ENCODE results near the gene PRMT7.

Gene PRMT7

DNA sequence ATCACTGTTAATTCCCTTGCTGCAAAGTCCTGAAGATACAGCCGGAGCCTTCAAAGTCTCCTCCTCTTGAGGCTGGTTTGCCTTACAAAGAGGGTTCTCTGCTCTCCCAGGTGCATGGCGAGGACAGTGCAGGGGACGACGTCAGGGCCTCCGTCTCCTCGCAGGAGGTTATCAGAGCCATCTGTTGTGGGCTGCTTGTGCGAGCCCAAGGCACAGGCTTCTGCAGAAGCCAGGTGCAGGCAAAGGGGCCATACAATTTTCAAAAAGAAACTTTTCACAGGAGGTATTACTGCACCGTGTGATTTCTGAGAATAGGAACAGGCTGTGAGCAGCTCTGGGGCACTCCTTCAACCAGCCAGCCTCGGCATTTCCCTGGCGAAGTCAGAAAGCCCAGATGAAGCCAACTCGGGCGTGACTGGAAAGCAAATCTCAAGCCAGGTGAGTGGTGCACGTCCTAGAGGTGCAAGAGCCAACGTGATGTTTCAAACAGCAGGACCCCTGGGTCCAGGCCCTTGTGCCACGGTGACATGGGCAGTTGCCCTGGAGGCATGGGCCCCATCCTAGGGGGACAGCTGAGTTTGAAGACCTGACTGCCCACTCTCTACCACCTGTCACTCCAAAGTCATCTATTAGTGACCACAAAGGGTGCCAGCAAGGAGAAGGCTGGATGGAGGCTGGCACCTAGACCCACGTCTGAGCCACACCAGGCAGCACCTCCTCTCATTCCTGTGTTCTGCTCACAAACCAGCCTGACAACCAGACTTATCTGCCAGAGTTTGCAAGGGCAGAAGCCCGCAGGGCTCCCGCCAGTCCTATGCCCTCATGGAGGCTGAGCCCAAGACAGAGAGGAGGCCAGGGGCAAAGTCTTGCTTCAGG lies 68.9 kb downstream of the PRMT7 start:
- Histone ChIP-seq H3K27me3 (peaks cover 5% of the 10 kb centered on the region), H3K36me3 (no peaks in the 10 kb centered on the region), H3K4me1 (ENCODE audit: control insufficient read depth in 1 of 2, insufficient read depth in 1 of 2, low read depth in 1 of 2, low read length in 1 of 2) (peaks cover 0 to 5% of the 10 kb centered on the region in 2 experiments), H3K4me3 (ENCODE audit: low read depth in 1 of 2, low read length in 1 of 2) (no peak overlapping the region), H3K9me3 (no peaks in the 10 kb centered on the region), H3K27ac (no peak overlapping the region)
- TF ChIP-seq, protein P1, sequence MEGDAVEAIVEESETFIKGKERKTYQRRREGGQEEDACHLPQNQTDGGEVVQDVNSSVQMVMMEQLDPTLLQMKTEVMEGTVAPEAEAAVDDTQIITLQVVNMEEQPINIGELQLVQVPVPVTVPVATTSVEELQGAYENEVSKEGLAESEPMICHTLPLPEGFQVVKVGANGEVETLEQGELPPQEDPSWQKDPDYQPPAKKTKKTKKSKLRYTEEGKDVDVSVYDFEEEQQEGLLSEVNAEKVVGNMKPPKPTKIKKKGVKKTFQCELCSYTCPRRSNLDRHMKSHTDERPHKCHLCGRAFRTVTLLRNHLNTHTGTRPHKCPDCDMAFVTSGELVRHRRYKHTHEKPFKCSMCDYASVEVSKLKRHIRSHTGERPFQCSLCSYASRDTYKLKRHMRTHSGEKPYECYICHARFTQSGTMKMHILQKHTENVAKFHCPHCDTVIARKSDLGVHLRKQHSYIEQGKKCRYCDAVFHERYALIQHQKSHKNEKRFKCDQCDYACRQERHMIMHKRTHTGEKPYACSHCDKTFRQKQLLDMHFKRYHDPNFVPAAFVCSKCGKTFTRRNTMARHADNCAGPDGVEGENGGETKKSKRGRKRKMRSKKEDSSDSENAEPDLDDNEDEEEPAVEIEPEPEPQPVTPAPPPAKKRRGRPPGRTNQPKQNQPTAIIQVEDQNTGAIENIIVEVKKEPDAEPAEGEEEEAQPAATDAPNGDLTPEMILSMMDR (IDR thresholded peaks at IDR 0.05) = no peak

DNA sequence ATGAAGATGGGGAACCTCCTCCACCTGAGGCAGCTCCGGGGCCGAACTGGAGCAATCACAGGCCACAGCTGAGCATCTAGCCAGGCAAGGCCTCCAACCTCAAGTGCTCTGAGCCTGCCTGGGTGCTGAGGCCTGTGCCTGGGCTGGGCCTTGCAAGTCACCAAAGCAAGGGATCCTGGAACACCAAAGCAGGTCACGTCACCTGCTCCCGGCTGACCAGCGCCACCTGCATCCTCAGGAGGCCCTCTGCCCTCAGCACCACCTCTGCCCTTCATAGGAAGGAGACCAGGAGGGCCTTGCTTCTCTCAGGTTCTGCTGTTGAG lies 69.5 kb downstream of the PRMT7 start:
- TF ChIP-seq, protein P1 (IDR thresholded peaks at IDR 0.05) = no peak
- Histone ChIP-seq H3K27ac (no peak overlapping the region), H3K4me1 (ENCODE audit: control insufficient read depth in 1 of 2, insufficient read depth in 1 of 2, low read depth in 1 of 2, low read length in 1 of 2) (peaks cover 0 to 5% of the 10 kb centered on the region in 2 experiments), H3K9me3 (no peaks in the 10 kb centered on the region), H3K4me3 (ENCODE audit: low read depth in 1 of 2, low read length in 1 of 2) (no peak overlapping the region), H3K27me3 (peaks cover 4% of the 10 kb centered on the region), H3K36me3 (no peaks in the 10 kb centered on the region)

DNA sequence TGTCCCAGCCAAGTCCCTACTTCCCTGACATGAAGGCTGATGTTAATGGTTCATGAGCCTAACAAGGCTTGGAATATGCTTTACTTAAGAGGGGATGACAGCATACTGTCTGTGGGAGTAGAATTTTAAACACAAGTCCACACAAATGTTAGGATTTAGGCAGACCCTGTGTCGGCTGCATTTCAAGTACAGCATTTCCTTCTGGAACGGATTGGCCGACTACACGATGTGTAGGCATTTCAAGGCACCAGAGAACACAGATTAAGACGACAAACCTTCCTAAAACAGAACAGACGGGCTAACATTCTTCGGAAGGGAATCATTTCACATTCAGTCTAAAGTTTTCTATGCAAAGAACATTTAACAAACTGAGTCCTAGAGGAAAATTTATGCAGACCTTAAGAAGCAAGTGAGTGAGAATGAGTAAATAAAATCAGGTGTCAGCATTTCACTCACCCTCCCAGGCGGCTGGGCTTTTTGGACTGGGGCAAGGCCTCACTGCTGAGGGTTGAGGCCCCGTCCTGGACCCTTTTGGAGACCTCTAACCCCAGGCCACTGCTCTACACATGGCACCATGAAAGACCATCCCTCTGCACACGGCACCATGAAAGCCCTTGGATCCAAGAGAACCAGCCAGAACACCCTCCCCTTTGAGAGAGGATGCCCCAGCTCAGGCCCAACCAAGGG lies 70.0 kb downstream of the PRMT7 start:
- no peaks in the 10 kb centered on the region for H3K9me3 ChIP-seq
- no peaks in the 10 kb centered on the region for H3K27me3 ChIP-seq
- H3K27ac ChIP-seq = no peak overlapping the region
- TF ChIP-seq, protein P1 (IDR thresholded peaks at IDR 0.05) = no peak
- peaks cover 0 to 5% of the 10 kb centered on the region in 2 experiments for H3K4me1 ChIP-seq (ENCODE audit: control insufficient read depth in 1 of 2, insufficient read depth in 1 of 2, low read depth in 1 of 2, low read length in 1 of 2)
- H3K4me3 ChIP-seq (ENCODE audit: low read depth in 1 of 2, low read length in 1 of 2) = no peak overlapping the region
- no peaks in the 10 kb centered on the region for H3K36me3 ChIP-seq

DNA sequence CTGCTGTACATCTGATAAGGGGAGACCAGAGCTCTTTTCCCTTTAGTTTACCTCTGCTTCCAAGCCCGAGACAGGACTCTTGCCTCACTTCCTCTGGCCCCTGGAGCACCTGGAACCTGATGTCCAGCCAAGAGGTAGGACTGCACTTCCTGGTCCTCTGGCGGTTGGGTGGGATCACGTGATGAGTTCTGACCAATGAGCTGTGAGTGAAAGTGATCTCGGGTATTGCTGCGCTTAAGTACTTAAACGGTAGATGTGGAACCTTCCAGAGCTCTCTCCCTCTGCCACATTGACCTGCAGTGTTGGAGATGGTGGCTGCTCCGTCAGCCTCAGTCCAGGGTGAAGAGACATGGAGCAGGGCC lies 70.5 kb downstream of the PRMT7 start:
- peaks cover 0 to 5% of the 10 kb centered on the region in 2 experiments for H3K4me1 ChIP-seq (ENCODE audit: control insufficient read depth in 1 of 2, insufficient read depth in 1 of 2, low read depth in 1 of 2, low read length in 1 of 2)
- TF ChIP-seq, protein P1 (IDR thresholded peaks at IDR 0.05) = no peak
- no peak overlapping the region for H3K4me3 ChIP-seq (ENCODE audit: low read depth in 1 of 2, low read length in 1 of 2)
- no peaks in the 10 kb centered on the region for H3K36me3 ChIP-seq
- H3K27ac ChIP-seq = no peak overlapping the region
- no peaks in the 10 kb centered on the region for H3K27me3 ChIP-seq
- no peaks in the 10 kb centered on the region for H3K9me3 ChIP-seq

DNA sequence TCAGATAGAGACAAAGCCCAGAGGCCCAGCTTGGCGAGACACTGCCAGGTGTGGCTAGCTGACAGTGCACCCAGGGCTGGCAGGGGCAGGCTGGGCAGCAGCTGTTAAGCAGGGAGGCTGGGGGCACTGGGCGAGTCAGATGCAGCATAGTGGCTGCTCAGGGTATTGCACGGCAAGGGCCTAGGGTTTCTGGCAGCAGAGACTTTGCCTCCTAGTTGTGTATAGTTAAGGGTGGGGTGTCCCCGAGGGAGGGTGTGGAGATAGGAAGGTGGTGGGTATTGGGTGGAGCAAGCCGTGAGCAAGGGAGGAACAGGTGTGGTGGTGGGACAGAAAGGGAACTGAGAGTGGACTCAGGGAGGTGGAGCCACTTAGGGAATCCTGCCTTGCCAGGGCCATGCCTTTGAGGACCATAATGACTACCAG lies 71.5 kb downstream of the PRMT7 start:
- no peaks in the 10 kb centered on the region for H3K9me3 ChIP-seq
- H3K27ac ChIP-seq = no peak overlapping the region
- TF ChIP-seq, protein P1 (IDR thresholded peaks at IDR 0.05) = no peak

More for the DNA sequence above, 71.5 kb downstream of the PRMT7 start:
- H3K4me3 ChIP-seq (ENCODE audit: low read depth in 1 of 2, low read length in 1 of 2) = no peak overlapping the region
- H3K27me3 ChIP-seq = no peaks in the 10 kb centered on the region
- H3K36me3 ChIP-seq = no peaks in the 10 kb centered on the region
- peaks cover 0 to 5% of the 10 kb centered on the region in 2 experiments for H3K4me1 ChIP-seq (ENCODE audit: control insufficient read depth in 1 of 2, insufficient read depth in 1 of 2, low read depth in 1 of 2, low read length in 1 of 2)
